ENCODE results near the gene DNLZ. TPM values are rescaled to one million over a fixed set of nuclear protein-coding genes. Genes with fewer than 3 reads are reported as not detected.

The DNLZ gene
- total and polyA plus RNA-seq, 9 of the 15 experiments (the other 6 are each of a cell fraction or from before 2014, with no cell fraction given) = 0.17 to 44.6 (median 3.4) TPM

GRCh38 chr9:136322756-136323330 is 40.7 kb downstream of the DNLZ start:
- 37% methylated on average over 15 of the region's 23 CpGs for WGBS (ENCODE audit: insufficient coverage, low coverage, missing lambda C conversion rate)
- Histone ChIP-seq H3K4me2 (ENCODE audit: insufficient read depth, low read length) (no peak overlapping the region), H3K9ac (ENCODE audit: insufficient read depth in 1 of 2, low read depth in 2 of 2, low read length in 2 of 2) (peak overlapping the region in 1 of 2 experiments; percentile 48; a peak in 1 of 4 replicates), H3K4me1 (replicated peaks in 1 of 2; ENCODE audit: control insufficient read depth in 2 of 2, insufficient read depth in 2 of 2, low read length in 2 of 2) (peaks cover under 1 to 65% of the 10 kb centered on the region in 2 experiments; a peak in 4 of 5 replicates), H3K27me3 (ENCODE audit: control insufficient read depth in 2 of 2, insufficient read depth in 2 of 2, low read length in 2 of 2) (peaks cover 19 to 40% of the 10 kb centered on the region in 2 experiments; a peak in 4 of 5 replicates), H3K9me1 (ENCODE audit: control insufficient read depth, insufficient read depth, low read length) (no peaks in the 10 kb centered on the region), H3K27ac (ENCODE audit: extremely low read depth, low read depth, low read length) (no peak overlapping the region), H3K4me3 (no peak overlapping the region), H3K79me2 (ENCODE audit: control insufficient read depth, insufficient read depth, low read length) (no peaks in the 10 kb centered on the region), H2AFZ (ENCODE audit: low read depth, low read length) (no peak overlapping the region), H4K20me1 (replicated peaks; ENCODE audit: control insufficient read depth, insufficient read depth, low read length) (no peaks in the 10 kb centered on the region; the same call in none of the 2 replicates), H3K36me3 (ENCODE audit: control insufficient read depth, insufficient read depth, low read length) (no peaks in the 10 kb centered on the region), H3K9me3 (replicated peaks; ENCODE audit: control insufficient read depth, insufficient read depth, low read depth, low read length) (no peaks in the 10 kb centered on the region)
- no TSS peak for BruUV-seq (replicated peaks)
- ChIA-PET CTCF (ENCODE audit: low intra/inter-chr PET ratio) (no interaction called here), POLR2A (interaction anchor here (0.7 to 1.9 kb wide), 4 partner anchors 10 to 363 kb away, joined by 3 to 6 read pairs (median 3); no protein-coding TSS in a partner anchor)
- ATAC-seq (0 out of 3 replicates have a peak, but pooled peaks have one; percentile 5), DNase-seq (ENCODE audit: extremely low read depth in 1 of 4, low spot score in 3 of 4) (no peak), FAIRE-seq (no peak)
- TF ChIP-seq DNMT1 (IDR thresholded peaks at IDR 0.05) (no peak), FOXO4 (CRISPR knock-in tag; IDR thresholded peaks at IDR 0.05) (no peak), ZNF830 (CRISPR knock-in tag; IDR thresholded peaks at IDR 0.05) (no peak), DDX20 (tag; IDR thresholded peaks at IDR 0.05; ENCODE audit: low read depth) (no peak), CHD1 (IDR thresholded peaks at IDR 0.05; ENCODE audit: low read length) (no peak), TCFL5 (CRISPR knock-in tag; conservative IDR thresholded peaks at IDR 0.05) (no peak)
- intact Hi-C loops (cut with micrococcal nuclease) = no loop called here
- in situ Hi-C loops (cut with MboI) = no loop called here

Measured in K562 (cell line).